HG02870 (cell line): ENCODE data around the gene ISCA2.
"Not testable (repeated sequence)": the region's sequence is repeated elsewhere in the genome, so short reads cannot be mapped to it uniquely, and the experiment has no call there.

Experiments used
- ATAC-seq: cut with Tn5 transposase; IDR thresholded peaks from one replicate; pipeline ENCODE4 v1.9.1; 2021; ENCODE audit warnings: mild to moderate bottlenecking, moderate library complexity; ENCODE audit not compliant: unreplicated experiment

The ISCA2 gene

GRCh38 chr14:74526854-74527585 is 33.5 kb downstream of the ISCA2 start:
- ATAC-seq: no peak

DNA sequence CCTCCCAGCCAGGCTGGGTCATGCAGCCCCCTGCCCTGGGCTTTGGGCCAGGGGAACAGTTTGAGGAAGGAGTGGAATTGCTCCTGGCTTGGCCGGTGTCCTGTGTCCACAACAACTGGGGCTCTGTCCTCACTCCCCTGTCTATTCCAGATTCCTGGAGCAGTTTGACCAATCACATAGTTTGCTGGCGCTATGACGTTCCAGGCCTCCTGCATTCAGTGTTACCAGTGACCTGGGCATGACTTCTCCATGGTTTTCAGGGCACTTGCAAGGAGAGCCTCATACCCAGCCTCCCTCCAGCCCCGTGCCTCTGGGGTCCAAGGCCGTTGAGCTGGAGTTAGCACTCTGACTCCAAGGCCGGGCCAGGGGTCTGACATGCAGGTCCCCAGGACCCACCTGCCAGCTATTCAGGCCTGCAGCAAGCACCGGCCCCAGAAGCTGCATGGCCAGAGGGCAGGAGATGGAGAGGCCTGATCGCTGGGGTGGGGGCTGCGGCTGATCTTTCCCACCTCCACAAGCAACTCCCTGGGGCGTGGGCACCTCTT is 34.2 kb downstream of the ISCA2 start:
- no peak for ATAC-seq

GRCh38 chr14:74528406-74528805 is 34.8 kb downstream of the ISCA2 start:
- no peak for ATAC-seq

GRCh38 chr14:74528886-74529285 is 35.3 kb downstream of the ISCA2 start:
- no peak for ATAC-seq

DNA sequence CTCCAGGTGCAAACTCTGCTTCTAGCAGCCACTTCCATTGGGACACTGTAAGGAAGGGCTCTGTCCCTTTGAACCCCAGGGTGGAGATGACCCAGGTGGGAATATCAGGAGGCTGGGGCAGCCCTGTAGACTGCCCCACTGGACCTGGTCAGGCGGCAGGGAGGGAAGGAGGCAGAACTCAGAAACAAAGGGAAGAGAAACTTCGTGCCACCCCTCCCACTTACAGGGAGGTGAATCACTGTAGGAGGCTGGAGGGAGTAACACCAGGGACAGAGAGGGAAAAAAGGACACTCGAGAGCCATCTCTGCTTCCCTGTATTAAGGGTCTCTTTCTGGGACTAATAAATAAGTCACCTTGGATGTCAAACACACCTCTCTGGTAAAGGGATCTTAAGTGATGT is 37.4 kb downstream of the ISCA2 start:
- no peak for ATAC-seq

DNA sequence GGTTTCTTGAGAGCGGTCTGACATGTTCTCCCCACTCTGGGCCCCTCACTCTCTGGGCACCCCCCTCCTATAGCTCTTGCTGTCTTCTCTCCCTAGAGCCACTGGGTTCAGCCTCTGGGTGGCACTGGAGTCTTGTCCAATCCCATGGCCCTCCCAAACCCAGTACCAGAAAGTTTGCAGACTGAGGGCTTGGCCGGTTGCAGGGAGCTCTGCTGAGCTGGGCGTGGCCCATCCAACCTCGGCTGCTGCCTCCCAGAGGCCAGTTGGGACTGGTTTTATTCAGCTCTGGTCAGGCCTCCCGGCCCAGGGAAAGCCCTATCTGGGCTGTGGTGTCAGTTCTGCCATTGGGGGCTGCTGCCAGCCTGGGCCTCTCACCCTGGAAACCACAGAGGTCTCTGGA is 37.9 kb downstream of the ISCA2 start:
- no peak for ATAC-seq

- ATAC-seq: no peak
Measured at GRCh38 chr14:74532246-74532645, 38.7 kb downstream of the ISCA2 start.

- ATAC-seq: no peak
Measured at GRCh38 chr14:74533576-74533975, 40.0 kb downstream of the ISCA2 start.

- no peak for ATAC-seq
Measured at GRCh38 chr14:74535756-74536325, 42.3 kb downstream of the ISCA2 start.

- ATAC-seq: not testable (repeated sequence)
Measured at GRCh38 chr14:74536336-74536735, 42.8 kb downstream of the ISCA2 start.

DNA sequence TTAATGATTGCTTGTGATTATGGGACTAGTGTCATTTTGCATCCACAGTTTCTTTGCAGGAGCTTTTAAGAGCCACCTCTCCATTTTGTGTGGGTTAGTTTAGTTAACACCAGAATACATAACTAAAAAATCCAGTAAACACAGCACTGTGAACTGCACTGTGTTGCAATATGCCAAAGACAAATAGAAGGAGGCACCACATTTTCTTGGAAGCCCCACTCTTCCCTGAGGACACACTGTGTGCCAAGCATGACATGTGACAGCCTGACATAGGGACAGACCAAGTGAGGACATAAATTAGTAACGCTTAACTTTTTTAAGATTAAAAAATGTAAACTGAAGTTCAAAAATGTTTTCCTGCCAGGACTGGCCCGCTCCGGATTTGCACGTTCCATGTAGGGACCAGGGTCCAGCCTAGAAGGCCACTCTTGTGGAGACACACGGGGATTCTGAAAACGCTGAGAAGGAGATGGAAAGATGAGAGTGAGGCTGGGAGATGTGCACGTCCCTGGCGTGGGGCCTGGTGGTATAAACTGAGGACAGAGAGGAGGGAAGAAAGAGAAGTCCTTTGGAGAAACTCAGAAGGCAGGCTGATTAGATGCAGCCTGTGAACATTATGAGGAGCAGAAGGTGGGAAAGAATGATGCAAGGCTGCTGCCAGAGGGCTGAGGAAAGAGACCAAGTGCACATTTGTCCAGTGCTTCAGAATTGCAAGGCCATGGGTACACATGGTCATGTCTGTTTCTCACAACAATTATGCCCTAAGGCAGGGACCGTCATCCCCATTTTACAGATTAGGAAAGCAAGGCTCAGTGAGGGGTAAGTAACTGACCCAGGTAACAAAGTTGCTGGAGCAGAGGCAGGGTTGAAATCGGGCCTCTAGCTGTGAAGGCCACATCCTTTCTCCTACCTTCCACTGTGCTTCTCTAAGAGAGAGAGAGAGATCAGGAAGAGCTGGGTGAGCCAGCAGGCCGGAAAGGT is 45.1 kb downstream of the ISCA2 start:
- ATAC-seq: no peak

- ATAC-seq: no peak
Measured at GRCh38 chr14:74539503-74539902, 45.9 kb downstream of the ISCA2 start.

DNA sequence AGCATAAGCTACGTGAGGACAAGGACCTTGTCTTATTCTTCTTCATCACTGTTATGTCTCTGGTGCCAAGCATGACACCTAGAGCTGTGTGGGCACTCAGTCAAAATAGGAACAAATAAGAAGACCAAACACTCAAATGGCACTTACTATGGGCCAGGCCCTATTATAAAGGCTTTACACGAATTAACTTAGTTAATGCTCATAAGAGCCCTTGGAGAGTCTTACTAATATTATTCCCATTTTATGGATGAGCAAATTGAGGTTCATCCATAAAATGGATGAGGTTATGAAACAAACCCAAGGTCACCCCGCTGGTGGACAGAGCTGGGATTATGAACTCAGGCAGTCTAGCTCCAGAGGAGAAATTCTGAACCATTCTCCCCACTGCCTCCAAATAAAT is 47.7 kb downstream of the ISCA2 start:
- ATAC-seq: no peak

DNA sequence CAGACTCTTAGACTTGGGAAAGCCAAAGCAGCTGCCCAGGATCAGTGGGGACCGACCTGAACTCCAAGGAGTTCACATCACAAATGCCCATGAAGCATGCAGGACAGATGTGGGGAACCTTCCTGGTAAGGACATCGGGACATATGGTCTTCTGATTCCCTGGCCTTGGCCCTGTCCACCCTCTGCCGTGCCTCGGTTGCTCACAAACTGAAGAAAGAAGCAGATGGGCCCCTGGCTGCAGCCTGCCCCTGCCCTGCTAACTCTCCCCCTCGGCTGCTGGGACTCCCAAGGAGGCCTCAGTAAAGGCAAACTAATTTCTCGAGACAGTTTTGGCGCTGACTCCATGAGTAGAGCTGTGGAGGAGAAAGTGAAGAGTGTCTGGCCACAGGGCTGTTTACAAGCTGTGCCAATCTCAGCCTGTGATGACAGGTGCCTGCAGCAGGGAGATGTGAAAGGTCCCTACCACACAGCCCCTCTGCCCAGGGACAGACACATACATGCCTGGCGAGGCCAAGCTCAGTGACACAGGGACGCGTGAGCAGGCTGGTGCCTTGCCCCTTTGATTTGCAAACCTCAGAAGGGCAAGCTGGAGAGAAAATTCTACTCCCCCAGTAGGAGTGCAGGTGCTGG is 48.6 kb downstream of the ISCA2 start:
- no peak for ATAC-seq

- no peak for ATAC-seq
Measured at GRCh38 chr14:74543771-74544438, 50.3 kb downstream of the ISCA2 start.

DNA sequence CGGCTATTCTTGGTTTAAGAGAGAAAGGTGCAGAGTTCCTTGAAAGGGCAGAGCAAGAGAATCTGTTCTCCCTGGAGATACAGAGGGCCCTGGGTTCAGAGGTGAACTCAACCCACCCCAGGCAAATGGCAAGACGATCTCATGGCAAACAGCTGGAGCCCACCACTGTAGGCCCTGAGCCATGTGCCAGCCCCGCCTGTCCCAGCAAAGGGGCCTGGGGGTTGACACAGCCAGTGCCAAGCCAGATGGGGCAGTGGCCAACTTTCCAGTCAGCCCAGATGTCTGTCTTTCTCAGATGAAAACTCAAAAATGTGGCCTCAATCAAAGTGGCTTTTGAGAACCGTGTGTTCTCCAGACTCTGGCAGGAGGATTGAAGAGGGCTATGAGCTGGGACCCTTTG is 51.8 kb downstream of the ISCA2 start:
- no peak for ATAC-seq

- ATAC-seq: no peak
Measured at GRCh38 chr14:74546416-74546815, 52.9 kb downstream of the ISCA2 start.
